ENCODE measurements around the gene SMIM34.
"Not testable (repeated sequence)": the region's sequence is repeated elsewhere in the genome, so short reads cannot be mapped to it uniquely, and the experiment has no call there.

DNA sequence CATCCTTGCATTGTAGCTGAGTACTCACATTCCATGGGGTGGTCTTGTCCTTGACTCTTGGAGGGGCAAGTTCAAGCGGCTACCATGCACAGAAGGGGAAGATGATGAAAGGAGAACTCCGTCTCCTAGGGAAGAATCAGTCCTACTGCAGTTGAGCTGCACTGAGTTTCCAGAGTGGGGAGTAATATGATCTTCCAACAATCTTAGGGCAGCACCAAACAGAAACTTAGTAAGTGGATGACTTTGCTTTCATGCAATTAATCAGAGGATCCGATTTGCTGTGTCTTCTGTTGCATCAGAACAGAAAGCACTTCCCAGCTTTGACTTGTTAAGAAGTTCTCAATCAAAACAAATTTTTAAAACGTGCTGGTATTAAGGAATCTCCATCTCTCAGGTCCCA is at the start of gene SMIM34:
- TF ChIP-seq, protein P1, sequence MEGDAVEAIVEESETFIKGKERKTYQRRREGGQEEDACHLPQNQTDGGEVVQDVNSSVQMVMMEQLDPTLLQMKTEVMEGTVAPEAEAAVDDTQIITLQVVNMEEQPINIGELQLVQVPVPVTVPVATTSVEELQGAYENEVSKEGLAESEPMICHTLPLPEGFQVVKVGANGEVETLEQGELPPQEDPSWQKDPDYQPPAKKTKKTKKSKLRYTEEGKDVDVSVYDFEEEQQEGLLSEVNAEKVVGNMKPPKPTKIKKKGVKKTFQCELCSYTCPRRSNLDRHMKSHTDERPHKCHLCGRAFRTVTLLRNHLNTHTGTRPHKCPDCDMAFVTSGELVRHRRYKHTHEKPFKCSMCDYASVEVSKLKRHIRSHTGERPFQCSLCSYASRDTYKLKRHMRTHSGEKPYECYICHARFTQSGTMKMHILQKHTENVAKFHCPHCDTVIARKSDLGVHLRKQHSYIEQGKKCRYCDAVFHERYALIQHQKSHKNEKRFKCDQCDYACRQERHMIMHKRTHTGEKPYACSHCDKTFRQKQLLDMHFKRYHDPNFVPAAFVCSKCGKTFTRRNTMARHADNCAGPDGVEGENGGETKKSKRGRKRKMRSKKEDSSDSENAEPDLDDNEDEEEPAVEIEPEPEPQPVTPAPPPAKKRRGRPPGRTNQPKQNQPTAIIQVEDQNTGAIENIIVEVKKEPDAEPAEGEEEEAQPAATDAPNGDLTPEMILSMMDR (IDR thresholded peaks at IDR 0.05) = not testable (repeated sequence)
- not testable (repeated sequence) for TF ChIP-seq EZH2 (IDR thresholded peaks at IDR 0.05; ENCODE audit: borderline replicate concordance, insufficient read depth, low read depth, low read length, poor library complexity, severe bottlenecking)
